Right forelimb (tissue), 1 donor: Measurements from ENCODE around the gene UBN1.

ENCODE experiments used
- DNase-seq: peaks from one replicate; pipeline ENCODE4 v3.0.0-alpha.2; 2018

Gene UBN1

GRCh38 chr16:4825196-4825595 lies 22.1 kb upstream of the UBN1 start:
- DNase-seq, result no peak

- no peak for DNase-seq
Observed at GRCh38 chr16:4826526-4826925, 20.8 kb upstream of the UBN1 start.

GRCh38 chr16:4826980-4827379 lies 20.3 kb upstream of the UBN1 start:
- no peak for DNase-seq

- DNase-seq, result no peak
Observed at GRCh38 chr16:4828567-4829321, 18.5 kb upstream of the UBN1 start.

- no peak for DNase-seq
Observed at GRCh38 chr16:4830408-4830807, 16.9 kb upstream of the UBN1 start.

GRCh38 chr16:4831616-4832015 lies 15.7 kb upstream of the UBN1 start:
- DNase-seq, result no peak

GRCh38 chr16:4832698-4833343 lies 14.5 kb upstream of the UBN1 start:
- DNase-seq, result no peak

- no peak for DNase-seq
Observed at GRCh38 chr16:4833584-4833983, 13.7 kb upstream of the UBN1 start.

- DNase-seq, result no peak
Observed at GRCh38 chr16:4836727-4837126, 10.6 kb upstream of the UBN1 start.

GRCh38 chr16:4837733-4838501 lies 9.4 kb upstream of the UBN1 start:
- DNase-seq, result no peak

- DNase-seq, result no peak
Observed at GRCh38 chr16:4839942-4840341, 7.3 kb upstream of the UBN1 start.

GRCh38 chr16:4840984-4841383 lies 6.3 kb upstream of the UBN1 start:
- no peak for DNase-seq

GRCh38 chr16:4846503-4846900 lies 779 bp upstream of the UBN1 start:
- peak; percentile 60 for DNase-seq

- DNase-seq, result peak; percentile 54
Observed at GRCh38 chr16:4847774-4848587, 700 bp downstream of the UBN1 start.

GRCh38 chr16:4850211-4850610 lies 2.9 kb downstream of the UBN1 start:
- DNase-seq, result no peak

GRCh38 chr16:4852221-4852872 lies 5.1 kb downstream of the UBN1 start:
- no peak for DNase-seq

GRCh38 chr16:4855371-4855770 lies 8.1 kb downstream of the UBN1 start:
- DNase-seq, result no peak

- no peak for DNase-seq
Observed at GRCh38 chr16:4855804-4856203, 8.5 kb downstream of the UBN1 start.

GRCh38 chr16:4859190-4859899 lies 12.1 kb downstream of the UBN1 start:
- no peak for DNase-seq

GRCh38 chr16:4859900-4860255 lies 12.6 kb downstream of the UBN1 start:
- DNase-seq, result no peak

GRCh38 chr16:4860727-4861342 lies 13.6 kb downstream of the UBN1 start:
- no peak for DNase-seq
